K562 (cell line): Measurements from ENCODE around the gene TMEM242. TPM values are rescaled to one million over a fixed set of nuclear protein-coding genes. Genes with fewer than 3 reads are reported as not detected.

Source experiments
- ATF6 ChIP-seq: sonication (generic); formaldehyde crosslinking; IDR thresholded peaks from 2 replicates; pipeline ENCODE4 v1.4.0; 2020; ENCODE audit warnings: mild to moderate bottlenecking, missing genetic modification reagents
- BRCA1 ChIP-seq, 2 experiments: fragments of 450-650 bp in 1 of 2; sonication (generic) in 1 of 2; formaldehyde crosslinking in 1 of 2; IDR thresholded peaks; 2 replicates each; pipeline versions ENCODE4 v1.5.0 to v1.6.1; 2017 to 2020; ENCODE audit warnings: mild to moderate bottlenecking in 1 of 2, missing genetic modification reagents in 1 of 2
- CREB5 ChIP-seq: fragments of 250-450 bp; sonication (Bioruptor Pico); IDR thresholded peaks from 2 replicates; pipeline ENCODE4 v1.5.0; 2020; ENCODE audit warnings: mild to moderate bottlenecking
- CSDE1 ChIP-seq, 2 experiments: fragments of 450-650 bp; IDR thresholded peaks; 2 replicates each; pipeline ENCODE4 v1.6.1; 2016; ENCODE audit warnings: mild to moderate bottlenecking in 1 of 2
- CUX1 ChIP-seq: fragments of 200-800 bp; sonication (Bioruptor generic); IDR thresholded peaks from 2 replicates; pipeline ENCODE4 v1.6.1; 2016; ENCODE audit warnings: missing genetic modification characterization, missing compliant biosample characterization
- HINFP ChIP-seq: fragments of 450-650 bp; conservative IDR thresholded peaks from 2 replicates; pipeline ENCODE4 v1.6.1; 2016; ENCODE audit warnings: missing genetic modification characterization, low read depth, mild to moderate bottlenecking, control low read depth, missing compliant biosample characterization
- NR1H2 ChIP-seq: sonication (generic); formaldehyde crosslinking; IDR thresholded peaks from 2 replicates; pipeline ENCODE4 v1.4.0; 2020; ENCODE audit warnings: mild to moderate bottlenecking, missing genetic modification reagents
- ZBTB11 ChIP-seq, 3 experiments: fragments of 200-800 bp in 1 of 3; fragments of 250-450 bp in 1 of 3; fragments of 450-650 bp in 1 of 3; sonication (Bioruptor Pico) in 1 of 3; sonication (Bioruptor generic) in 1 of 3; formaldehyde crosslinking in 1 of 3; IDR thresholded peaks; 2 replicates each; pipeline versions ENCODE4 v1.6.1 to v1.8.0; 2016 to 2022; ENCODE audit warnings: mild to moderate bottlenecking in 2 of 3, missing genetic modification characterization in 2 of 3, missing compliant biosample characterization in 1 of 3, moderate library complexity in 1 of 3
- ZNF12 ChIP-seq: sonication (generic); formaldehyde crosslinking; IDR thresholded peaks from 2 replicates; pipeline ENCODE4 v1.4.0; 2020; ENCODE audit warnings: mild to moderate bottlenecking, missing genetic modification reagents
- ZNF143 ChIP-seq: sonication (generic); formaldehyde crosslinking; IDR thresholded peaks from 2 replicates; pipeline ENCODE4 v1.9.0; 2022; ENCODE audit warnings: mild to moderate bottlenecking, missing genetic modification reagents
- ZNF184 ChIP-seq: sonication (generic); formaldehyde crosslinking; IDR thresholded peaks from 2 replicates; pipeline ENCODE4 v1.5.0; 2020; ENCODE audit warnings: missing genetic modification reagents
- ZNF23 ChIP-seq: fragments of 250-450 bp; sonication (Bioruptor Pico); IDR thresholded peaks from 2 replicates; pipeline ENCODE4 v1.4.0; 2020; ENCODE audit warnings: mild to moderate bottlenecking
- polyA plus RNA-seq, 8 experiments: library from polyadenylated mRNA; depleted of rRNA in 4 of 8; stranded (reverse) in 5 of 8; unstranded in 3 of 8; fragments of >200 nt; fragmentation: Nextera tagmentation in 2 of 8; fragmentation: Illumina TruSeq in 1 of 8; extraction: Ambion mirVana in 2 of 8; extraction: Trizol in 1 of 8; gene quantifications; 2 replicates each; pipeline versions ENCODE4 v1.2.1 to v1.2.3, GENCODE V29; 2011 to 2014; ENCODE audit warnings: inconsistent platforms in 1 of 8, missing spikeins in 1 of 8
- total RNA-seq, 7 experiments: library from RNA; depleted of rRNA in 6 of 7; stranded (reverse); fragments of >200 nt in 6 of 7; fragmentation: Illumina TruSeq in 2 of 7; extraction: Trizol in 2 of 7; gene quantifications; 2 replicates each; pipeline versions ENCODE4 v1.2.1 to v1.2.3, GENCODE V29; 2011 to 2021; ENCODE audit warnings: low replicate concordance in 1 of 7

The TMEM242 gene
- total and polyA plus RNA-seq, 9 of the 15 experiments (the other 6 are each of a cell fraction or from before 2014, with no cell fraction given) = 9.5 to 35.3 (median 16.5) TPM

- TF ChIP-seq HINFP (tag) (no peak), ATF6 (CRISPR knock-in tag) (no peak), ZNF12 (CRISPR knock-in tag) (peak; percentile 36; the same call in 1 of the 2 replicates), NR1H2 (CRISPR knock-in tag) (no peak), CUX1 (no peak), ZNF184 (CRISPR knock-in tag) (no peak), ZBTB11 (CRISPR knock-in tag; IDR thresholded peaks at IDR 0.05) (no peak), ZNF143 (no peak), CREB5 (CRISPR knock-in tag) (no peak), BRCA1 (IDR thresholded peaks at IDR 0.05) (no peak), BRCA1 (CRISPR knock-in tag; IDR thresholded peaks at IDR 0.05) (no peak), ZNF23 (CRISPR knock-in tag) (no peak), CSDE1 (IDR thresholded peaks at IDR 0.05) (no peak)
Measured at GRCh38 chr6:157304899-157305663, 18.2 kb downstream of the TMEM242 start (continued).
